GM23338 (cell line): Measurements from ENCODE around the gene EDN2. TPM values are rescaled to one million over a fixed set of nuclear protein-coding genes. Genes with fewer than 3 reads are reported as not detected.

Experiments
- ATAC-seq: fragments of 200-7000 bp; cut with Tn5 transposase; 3 replicates; pipeline ENCODE4 v1.9.1; 2020
- DNase-seq: peaks from one replicate; pipeline ENCODE4 v3.0.0-alpha.2; 2015; ENCODE audit warnings: low spot score
- H2AFZ ChIP-seq: fragments of 200-600 bp; sonication (generic); 2 replicates; pipeline ENCODE4 v1.8.0; 2016; ENCODE audit warnings: antibody characterized with exemption, mild to moderate bottlenecking, moderate library complexity
- H3F3A ChIP-seq: fragments of 200-600 bp; sonication (generic); replicated peaks from 2 replicates; pipeline ENCODE4 v1.8.0; 2017; ENCODE audit warnings: antibody characterized with exemption, mixed run types, low read depth
- H3K27ac ChIP-seq: fragments of 200-600 bp; sonication (generic); 2 replicates; pipeline ENCODE4 v1.6.1; 2016; ENCODE audit warnings: low read depth
- H3K27me3 ChIP-seq: fragments of 200-600 bp; sonication (generic); 2 replicates; pipeline ENCODE4 v1.8.0; 2016; ENCODE audit warnings: mild to moderate bottlenecking, mixed run types, moderate library complexity; ENCODE audit not compliant: insufficient read depth
- H3K36me3 ChIP-seq: fragments of 200-600 bp; sonication (generic); 2 replicates; pipeline ENCODE4 v1.8.0; 2016; ENCODE audit warnings: mild to moderate bottlenecking; ENCODE audit not compliant: insufficient read depth
- H3K4me1 ChIP-seq: fragments of 200-600 bp; sonication (generic); 2 replicates; pipeline ENCODE4 v1.8.0; 2016; ENCODE audit warnings: mild to moderate bottlenecking, moderate library complexity; ENCODE audit not compliant: insufficient read depth
- H3K4me2 ChIP-seq: fragments of 200-600 bp; sonication (generic); 2 replicates; pipeline ENCODE4 v1.7.1; 2017; ENCODE audit warnings: mixed run types
- H3K4me3 ChIP-seq: fragments of 200-600 bp; sonication (generic); 2 replicates; pipeline ENCODE4 v1.6.1; 2016; ENCODE audit warnings: mixed run types
- H3K79me2 ChIP-seq: fragments of 200-600 bp; sonication (generic); replicated peaks from 2 replicates; pipeline ENCODE4 v1.8.0; 2017; ENCODE audit warnings: mild to moderate bottlenecking; ENCODE audit not compliant: insufficient read depth
- H3K9me2 ChIP-seq: fragments of 200-600 bp; sonication (generic); 2 replicates; pipeline ENCODE4 v1.8.0; 2017; ENCODE audit not compliant: insufficient read depth
- H4K20me1 ChIP-seq: fragments of 200-600 bp; sonication (generic); replicated peaks from 2 replicates; pipeline ENCODE4 v1.8.0; 2017; ENCODE audit warnings: mild to moderate bottlenecking; ENCODE audit not compliant: insufficient read depth
- H3K27ac Mint-ChIP-seq: 2 replicates; pipeline ENCODE4 v1.8.0; 2020; ENCODE audit warnings: inconsistent platforms, mild to moderate bottlenecking, moderate library complexity, mixed read lengths
- H3K27me3 Mint-ChIP-seq: 3 replicates; pipeline ENCODE4 v1.8.0; 2022; ENCODE audit warnings: low read depth, mild to moderate bottlenecking, moderate library complexity, mixed read lengths, inconsistent platforms; ENCODE audit not compliant: insufficient read depth, poor library complexity
- H3K36me3 Mint-ChIP-seq: 3 replicates; pipeline ENCODE4 v1.8.0; 2021; ENCODE audit warnings: low read depth, mild to moderate bottlenecking, inconsistent platforms, moderate library complexity, mixed read lengths
- H3K4me1 Mint-ChIP-seq: 3 replicates; pipeline ENCODE4 v1.8.0; 2020; ENCODE audit warnings: mild to moderate bottlenecking, inconsistent platforms, mixed read lengths
- H3K4me3 Mint-ChIP-seq: 3 replicates; pipeline ENCODE4 v1.8.0; 2021; ENCODE audit warnings: moderate library complexity, mild to moderate bottlenecking, inconsistent platforms, mixed read lengths
- H3K9me3 Mint-ChIP-seq: 3 replicates; pipeline ENCODE4 v1.8.0; 2020; ENCODE audit warnings: moderate library complexity, mild to moderate bottlenecking, inconsistent platforms, mixed read lengths
- CREB1 ChIP-seq: fragments of 250-450 bp; sonication (Bioruptor Pico); IDR thresholded peaks from 2 replicates; pipeline ENCODE4 v1.5.0; 2020; ENCODE audit warnings: low read depth, mild to moderate bottlenecking, moderate library complexity
- EZH2phosphoT487 ChIP-seq: fragments of 200-600 bp; sonication (generic); IDR thresholded peaks from one replicate; pipeline ENCODE4 v1.8.1; 2018; ENCODE audit warnings: antibody characterized with exemption; ENCODE audit not compliant: unreplicated experiment
- JUNB ChIP-seq: IDR thresholded peaks from one replicate; pipeline ENCODE4 v1.6.1; 2016; ENCODE audit warnings: antibody characterized with exemption; ENCODE audit not compliant: unreplicated experiment
- POLR2AphosphoS5 ChIP-seq: IDR thresholded peaks from 2 replicates; pipeline ENCODE4 v1.6.1; 2016; ENCODE audit warnings: antibody characterized with exemption, low read depth
- STAT1 ChIP-seq: IDR thresholded peaks from one replicate; pipeline ENCODE4 v1.6.1; 2016; ENCODE audit warnings: antibody characterized with exemption; ENCODE audit not compliant: unreplicated experiment
- polyA plus RNA-seq: library from polyadenylated mRNA; unstranded; fragments of >200 nt; fragmentation: Nextera tagmentation; extraction: Ambion mirVana; gene quantifications from 2 replicates; pipeline ENCODE4 v1.2.1, GENCODE V29; 2016
- total RNA-seq: library from RNA; depleted of rRNA; stranded (reverse); fragments of >200 nt; shearing (Covaris generic); gene quantifications from 2 replicates; pipeline ENCODE4 v1.2.3, GENCODE V29; 2014
- TF ChIP-seq, protein P1 (sequence below), 2 experiments: fragments of 200-600 bp in 1 of 2; sonication (generic) in 1 of 2; conservative IDR thresholded peaks; 2 replicates each; pipeline versions ENCODE4 v1.5.1 to v1.6.1; 2016 to 2017; ENCODE audit warnings: antibody characterized with exemption in 2 of 2, low read depth in 2 of 2, mild to moderate bottlenecking in 2 of 2, moderate library complexity in 1 of 2
- TF ChIP-seq, protein P2 (sequence below): IDR thresholded peaks from 2 replicates; pipeline ENCODE4 v1.6.1; 2016; ENCODE audit warnings: antibody characterized with exemption
- TF ChIP-seq, protein P3 (sequence below): fragments of 250-450 bp; sonication (Bioruptor Pico); IDR thresholded peaks from 2 replicates; pipeline ENCODE4 v1.5.0; 2020; ENCODE audit warnings: mild to moderate bottlenecking, moderate library complexity

Gene EDN2
- total and polyA plus RNA-seq, 2 experiments from 2014 or later: not detected

GRCh38 chr1:41478118-41478748 lies 6.2 kb downstream of the EDN2 start:
- peaks cover 21% of the 10 kb centered on the region for H3K4me1 Mint-ChIP-seq
- no peaks in the 10 kb centered on the region for H3K36me3 Mint-ChIP-seq
- no peak overlapping the region for H3K27ac ChIP-seq

More at GRCh38 chr1:41478118-41478748, 6.2 kb downstream of the EDN2 start:
- no peak overlapping the region for H3K27ac Mint-ChIP-seq
- H3K27me3 Mint-ChIP-seq: peaks cover 11% of the 10 kb centered on the region
- no peaks in the 10 kb centered on the region for H3K79me2 ChIP-seq
- H3K4me3 ChIP-seq: no peak overlapping the region
- no peak for DNase-seq
- H3K4me3 Mint-ChIP-seq: no peak overlapping the region
- H3K4me1 ChIP-seq: no peaks in the 10 kb centered on the region
- no peak overlapping the region for H2AFZ ChIP-seq
- H3K9me2 ChIP-seq: no peaks in the 10 kb centered on the region
- H4K20me1 ChIP-seq: no peaks in the 10 kb centered on the region
- no peaks in the 10 kb centered on the region for H3K27me3 ChIP-seq
- ATAC-seq: no peak
- H3K36me3 ChIP-seq: no peaks in the 10 kb centered on the region
- H3K9me3 Mint-ChIP-seq: no peaks in the 10 kb centered on the region
- TF ChIP-seq, protein P1, sequence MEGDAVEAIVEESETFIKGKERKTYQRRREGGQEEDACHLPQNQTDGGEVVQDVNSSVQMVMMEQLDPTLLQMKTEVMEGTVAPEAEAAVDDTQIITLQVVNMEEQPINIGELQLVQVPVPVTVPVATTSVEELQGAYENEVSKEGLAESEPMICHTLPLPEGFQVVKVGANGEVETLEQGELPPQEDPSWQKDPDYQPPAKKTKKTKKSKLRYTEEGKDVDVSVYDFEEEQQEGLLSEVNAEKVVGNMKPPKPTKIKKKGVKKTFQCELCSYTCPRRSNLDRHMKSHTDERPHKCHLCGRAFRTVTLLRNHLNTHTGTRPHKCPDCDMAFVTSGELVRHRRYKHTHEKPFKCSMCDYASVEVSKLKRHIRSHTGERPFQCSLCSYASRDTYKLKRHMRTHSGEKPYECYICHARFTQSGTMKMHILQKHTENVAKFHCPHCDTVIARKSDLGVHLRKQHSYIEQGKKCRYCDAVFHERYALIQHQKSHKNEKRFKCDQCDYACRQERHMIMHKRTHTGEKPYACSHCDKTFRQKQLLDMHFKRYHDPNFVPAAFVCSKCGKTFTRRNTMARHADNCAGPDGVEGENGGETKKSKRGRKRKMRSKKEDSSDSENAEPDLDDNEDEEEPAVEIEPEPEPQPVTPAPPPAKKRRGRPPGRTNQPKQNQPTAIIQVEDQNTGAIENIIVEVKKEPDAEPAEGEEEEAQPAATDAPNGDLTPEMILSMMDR (conservative IDR thresholded peaks at IDR 0.05; ENCODE audit: low read depth in 2 of 2): no peak
- TF ChIP-seq, protein P2, sequence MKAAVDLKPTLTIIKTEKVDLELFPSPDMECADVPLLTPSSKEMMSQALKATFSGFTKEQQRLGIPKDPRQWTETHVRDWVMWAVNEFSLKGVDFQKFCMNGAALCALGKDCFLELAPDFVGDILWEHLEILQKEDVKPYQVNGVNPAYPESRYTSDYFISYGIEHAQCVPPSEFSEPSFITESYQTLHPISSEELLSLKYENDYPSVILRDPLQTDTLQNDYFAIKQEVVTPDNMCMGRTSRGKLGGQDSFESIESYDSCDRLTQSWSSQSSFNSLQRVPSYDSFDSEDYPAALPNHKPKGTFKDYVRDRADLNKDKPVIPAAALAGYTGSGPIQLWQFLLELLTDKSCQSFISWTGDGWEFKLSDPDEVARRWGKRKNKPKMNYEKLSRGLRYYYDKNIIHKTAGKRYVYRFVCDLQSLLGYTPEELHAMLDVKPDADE: no peak
- TF ChIP-seq POLR2AphosphoS5: no peak
- no peak for TF ChIP-seq STAT1
- TF ChIP-seq CREB1: no peak
- TF ChIP-seq, protein P3, sequence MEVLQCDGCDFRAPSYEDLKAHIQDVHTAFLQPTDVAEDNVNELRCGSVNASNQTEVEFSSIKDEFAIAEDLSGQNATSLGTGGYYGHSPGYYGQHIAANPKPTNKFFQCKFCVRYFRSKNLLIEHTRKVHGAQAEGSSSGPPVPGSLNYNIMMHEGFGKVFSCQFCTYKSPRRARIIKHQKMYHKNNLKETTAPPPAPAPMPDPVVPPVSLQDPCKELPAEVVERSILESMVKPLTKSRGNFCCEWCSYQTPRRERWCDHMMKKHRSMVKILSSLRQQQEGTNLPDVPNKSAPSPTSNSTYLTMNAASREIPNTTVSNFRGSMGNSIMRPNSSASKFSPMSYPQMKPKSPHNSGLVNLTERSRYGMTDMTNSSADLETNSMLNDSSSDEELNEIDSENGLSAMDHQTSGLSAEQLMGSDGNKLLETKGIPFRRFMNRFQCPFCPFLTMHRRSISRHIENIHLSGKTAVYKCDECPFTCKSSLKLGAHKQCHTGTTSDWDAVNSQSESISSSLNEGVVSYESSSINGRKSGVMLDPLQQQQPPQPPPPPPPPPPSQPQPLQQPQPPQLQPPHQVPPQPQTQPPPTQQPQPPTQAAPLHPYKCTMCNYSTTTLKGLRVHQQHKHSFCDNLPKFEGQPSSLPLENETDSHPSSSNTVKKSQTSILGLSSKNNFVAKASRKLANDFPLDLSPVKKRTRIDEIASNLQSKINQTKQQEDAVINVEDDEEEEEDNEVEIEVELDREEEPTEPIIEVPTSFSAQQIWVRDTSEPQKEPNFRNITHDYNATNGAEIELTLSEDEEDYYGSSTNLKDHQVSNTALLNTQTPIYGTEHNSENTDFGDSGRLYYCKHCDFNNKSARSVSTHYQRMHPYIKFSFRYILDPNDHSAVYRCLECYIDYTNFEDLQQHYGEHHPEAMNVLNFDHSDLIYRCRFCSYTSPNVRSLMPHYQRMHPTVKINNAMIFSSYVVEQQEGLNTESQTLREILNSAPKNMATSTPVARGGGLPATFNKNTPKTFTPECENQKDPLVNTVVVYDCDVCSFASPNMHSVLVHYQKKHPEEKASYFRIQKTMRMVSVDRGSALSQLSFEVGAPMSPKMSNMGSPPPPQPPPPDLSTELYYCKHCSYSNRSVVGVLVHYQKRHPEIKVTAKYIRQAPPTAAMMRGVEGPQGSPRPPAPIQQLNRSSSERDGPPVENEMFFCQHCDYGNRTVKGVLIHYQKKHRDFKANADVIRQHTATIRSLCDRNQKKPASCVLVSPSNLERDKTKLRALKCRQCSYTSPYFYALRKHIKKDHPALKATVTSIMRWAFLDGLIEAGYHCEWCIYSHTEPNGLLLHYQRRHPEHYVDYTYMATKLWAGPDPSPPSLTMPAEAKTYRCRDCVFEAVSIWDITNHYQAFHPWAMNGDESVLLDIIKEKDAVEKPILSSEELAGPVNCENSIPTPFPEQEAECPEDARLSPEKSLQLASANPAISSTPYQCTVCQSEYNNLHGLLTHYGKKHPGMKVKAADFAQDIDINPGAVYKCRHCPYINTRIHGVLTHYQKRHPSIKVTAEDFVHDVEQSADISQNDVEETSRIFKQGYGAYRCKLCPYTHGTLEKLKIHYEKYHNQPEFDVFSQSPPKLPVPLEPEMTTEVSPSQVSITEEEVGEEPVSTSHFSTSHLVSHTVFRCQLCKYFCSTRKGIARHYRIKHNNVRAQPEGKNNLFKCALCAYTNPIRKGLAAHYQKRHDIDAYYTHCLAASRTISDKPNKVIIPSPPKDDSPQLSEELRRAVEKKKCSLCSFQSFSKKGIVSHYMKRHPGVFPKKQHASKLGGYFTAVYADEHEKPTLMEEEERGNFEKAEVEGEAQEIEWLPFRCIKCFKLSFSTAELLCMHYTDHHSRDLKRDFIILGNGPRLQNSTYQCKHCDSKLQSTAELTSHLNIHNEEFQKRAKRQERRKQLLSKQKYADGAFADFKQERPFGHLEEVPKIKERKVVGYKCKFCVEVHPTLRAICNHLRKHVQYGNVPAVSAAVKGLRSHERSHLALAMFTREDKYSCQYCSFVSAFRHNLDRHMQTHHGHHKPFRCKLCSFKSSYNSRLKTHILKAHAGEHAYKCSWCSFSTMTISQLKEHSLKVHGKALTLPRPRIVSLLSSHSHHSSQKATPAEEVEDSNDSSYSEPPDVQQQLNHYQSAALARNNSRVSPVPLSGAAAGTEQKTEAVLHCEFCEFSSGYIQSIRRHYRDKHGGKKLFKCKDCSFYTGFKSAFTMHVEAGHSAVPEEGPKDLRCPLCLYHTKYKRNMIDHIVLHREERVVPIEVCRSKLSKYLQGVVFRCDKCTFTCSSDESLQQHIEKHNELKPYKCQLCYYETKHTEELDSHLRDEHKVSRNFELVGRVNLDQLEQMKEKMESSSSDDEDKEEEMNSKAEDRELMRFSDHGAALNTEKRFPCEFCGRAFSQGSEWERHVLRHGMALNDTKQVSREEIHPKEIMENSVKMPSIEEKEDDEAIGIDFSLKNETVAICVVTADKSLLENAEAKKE (CRISPR knock-in tag): no peak
- no peak for TF ChIP-seq JUNB
- TF ChIP-seq EZH2phosphoT487: no peak
- no peaks in the 10 kb centered on the region for H3F3A ChIP-seq
- H3K4me2 ChIP-seq: no peak overlapping the region
